Measurements from ENCODE around the gene PRSS35.
"Not testable (repeated sequence)": the region's sequence is repeated elsewhere in the genome, so short reads cannot be mapped to it uniquely, and the experiment has no call there.

The PRSS35 gene

GRCh38 chr6:83517500-83517899 lies 5.2 kb downstream of the PRSS35 start:
- no peak for DNase-seq (ENCODE audit: low read depth, low spot score)

GRCh38 chr6:83518816-83519480 lies 6.6 kb downstream of the PRSS35 start:
- DNase-seq (ENCODE audit: low read depth, low spot score): no peak

GRCh38 chr6:83536034-83536646 lies 23.8 kb downstream of the PRSS35 start:
- DNase-seq (ENCODE audit: low read depth, low spot score): no peak

GRCh38 chr6:83536647-83537589 lies 24.6 kb downstream of the PRSS35 start:
- no peak for DNase-seq (ENCODE audit: low read depth, low spot score)

GRCh38 chr6:83539678-83540077 lies 27.3 kb downstream of the PRSS35 start:
- DNase-seq (ENCODE audit: low read depth, low spot score): no peak

- no peak for DNase-seq (ENCODE audit: low read depth, low spot score)
Observed at GRCh38 chr6:83546636-83547035, 34.3 kb downstream of the PRSS35 start.

- not testable (repeated sequence) for DNase-seq (ENCODE audit: low read depth, low spot score)
Observed at GRCh38 chr6:83550482-83550881, 38.1 kb downstream of the PRSS35 start.

- not testable (repeated sequence) for DNase-seq (ENCODE audit: low read depth, low spot score)
Observed at GRCh38 chr6:83551748-83552147, 39.4 kb downstream of the PRSS35 start.

GRCh38 chr6:83556871-83557270 lies 44.5 kb downstream of the PRSS35 start:
- no peak for DNase-seq (ENCODE audit: low read depth, low spot score)

- no peak for DNase-seq (ENCODE audit: low read depth, low spot score)
Observed at GRCh38 chr6:83558975-83559374, 46.6 kb downstream of the PRSS35 start.

GRCh38 chr6:83571663-83572185 lies 59.4 kb downstream of the PRSS35 start:
- not testable (repeated sequence) for DNase-seq (ENCODE audit: low read depth, low spot score)

GRCh38 chr6:83574783-83575182 lies 62.4 kb downstream of the PRSS35 start:
- DNase-seq (ENCODE audit: low read depth, low spot score): no peak
